ENCODE data around the gene TMEM183A. TPM values are rescaled to one million over a fixed set of nuclear protein-coding genes. Genes with fewer than 3 reads are reported as not detected.
"Not testable (repeated sequence)": the region's sequence is repeated elsewhere in the genome, so short reads cannot be mapped to it uniquely, and the experiment has no call there.

Gene TMEM183A
- total RNA-seq, 1 donor from 2014 or later: 50.4 TPM

GRCh38 chr1:202981939-202982338, 25.2 kb upstream of the TMEM183A start:
- Histone ChIP-seq H3K4me1 (no peaks in the 10 kb centered on the region), H3K36me3 (no peaks in the 10 kb centered on the region), H3K27me3 (no peaks in the 10 kb centered on the region), H3K4me3 (no peak overlapping the region), H3K27ac (no peak overlapping the region), H3K9me3 (no peaks in the 10 kb centered on the region)
- ATAC-seq (no peak), DNase-seq (no peak)
- no peak for TF ChIP-seq CTCF (IDR thresholded peaks at IDR 0.05)
- intact Hi-C loops (cut with DNase I): no loop called here

- H3K36me3 ChIP-seq: no peaks in the 10 kb centered on the region
- H3K4me3 ChIP-seq: no peak overlapping the region
- H3K27ac ChIP-seq: no peak overlapping the region
- intact Hi-C loops (cut with DNase I): no loop called here
- no peaks in the 10 kb centered on the region for H3K9me3 ChIP-seq
- ATAC-seq: no peak
- H3K4me1 ChIP-seq: no peaks in the 10 kb centered on the region
- H3K27me3 ChIP-seq: no peaks in the 10 kb centered on the region
- TF ChIP-seq CTCF (IDR thresholded peaks at IDR 0.05): no peak
- no peak for DNase-seq
Measured at GRCh38 chr1:202982715-202983430, 24.3 kb upstream of the TMEM183A start.

- intact Hi-C loops (cut with DNase I); ATAC-seq; H3K36me3 ChIP-seq; H3K4me1 ChIP-seq; H3K27ac ChIP-seq; H3K9me3 ChIP-seq; H3K27me3 ChIP-seq; H3K4me3 ChIP-seq; DNase-seq: not testable (repeated sequence)
Measured at GRCh38 chr1:202986120-202986519, 21.1 kb upstream of the TMEM183A start.

- no peak for ATAC-seq
- no peak overlapping the region for H3K4me3 ChIP-seq
Measured at GRCh38 chr1:202987255-202987654, 19.9 kb upstream of the TMEM183A start.

GRCh38 chr1:202987922-202988583, 19.1 kb upstream of the TMEM183A start:
- Histone ChIP-seq H3K4me3 (no peak overlapping the region), H3K9me3 (no peaks in the 10 kb centered on the region), H3K4me1 (no peaks in the 10 kb centered on the region), H3K27me3 (no peaks in the 10 kb centered on the region), H3K36me3 (no peaks in the 10 kb centered on the region), H3K27ac (no peak overlapping the region)
- intact Hi-C loops (cut with DNase I): no loop called here
- ATAC-seq (peak; percentile 58), DNase-seq (no peak)
- TF ChIP-seq CTCF (IDR thresholded peaks at IDR 0.05): no peak

More at GRCh38 chr1:202987255-202987654, 19.9 kb upstream of the TMEM183A start:
- DNase-seq: no peak
- no peak for TF ChIP-seq CTCF (IDR thresholded peaks at IDR 0.05)
- intact Hi-C loops (cut with DNase I): no loop called here
- H3K27ac ChIP-seq: no peak overlapping the region
- H3K27me3 ChIP-seq: no peaks in the 10 kb centered on the region
- no peaks in the 10 kb centered on the region for H3K4me1 ChIP-seq
- no peaks in the 10 kb centered on the region for H3K9me3 ChIP-seq
- H3K36me3 ChIP-seq: no peaks in the 10 kb centered on the region

GRCh38 chr1:202989879-202990278, 17.3 kb upstream of the TMEM183A start:
- H3K27ac ChIP-seq: no peak overlapping the region
- H3K4me1 ChIP-seq: no peaks in the 10 kb centered on the region
- no peak overlapping the region for H3K4me3 ChIP-seq
- intact Hi-C loops (cut with DNase I): no loop called here
- peaks cover 2% of the 10 kb centered on the region for H3K27me3 ChIP-seq
- no peak for TF ChIP-seq CTCF (IDR thresholded peaks at IDR 0.05)
- H3K36me3 ChIP-seq: no peaks in the 10 kb centered on the region
- H3K9me3 ChIP-seq: no peaks in the 10 kb centered on the region
- no peak for DNase-seq
- ATAC-seq: no peak
